ENCODE data around the gene IGFL4.

The IGFL4 gene

DNA sequence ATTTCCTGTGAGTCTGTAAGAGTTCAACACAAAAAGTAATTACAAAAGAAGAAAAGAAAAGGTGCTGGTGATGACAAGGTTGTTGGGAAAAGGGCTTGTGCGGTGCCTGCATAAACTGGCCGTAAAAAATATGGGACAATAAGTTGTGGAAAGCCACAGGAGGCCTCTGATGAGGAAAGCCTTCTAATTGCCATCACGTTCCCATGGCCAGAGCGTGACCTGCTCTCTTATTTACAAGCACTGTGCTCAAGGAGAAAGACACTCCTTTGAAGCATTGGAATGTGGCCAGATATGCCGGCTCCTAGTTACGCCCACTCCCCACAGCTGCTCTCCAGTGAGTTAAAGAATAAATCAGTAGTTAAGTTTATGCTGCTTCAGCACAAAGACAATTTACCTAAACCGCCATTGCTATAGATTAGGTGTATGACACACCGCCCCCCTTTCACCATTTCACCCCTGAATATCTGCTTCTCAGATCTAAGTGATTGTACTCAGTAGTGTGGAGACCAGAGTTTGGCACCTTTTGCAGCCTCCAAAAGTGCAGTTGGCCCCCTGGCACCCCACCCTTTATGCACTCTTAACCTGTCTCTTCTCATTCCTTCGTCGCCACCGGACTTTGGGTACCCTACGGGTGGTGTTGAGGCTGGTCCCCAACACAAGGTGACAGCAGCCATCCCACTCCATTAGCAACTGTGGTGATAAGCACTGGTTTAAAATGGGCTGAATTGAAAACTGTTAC is 9.8 kb downstream of the IGFL4 start:
- H3K36me3 ChIP-seq (ENCODE audit: insufficient read depth, low read length), result no peaks in the 10 kb centered on the region
- no peak overlapping the region for H3K4me3 ChIP-seq
- no peak overlapping the region for H3K27ac ChIP-seq
- H3K9me3 ChIP-seq (ENCODE audit: low read depth, low read length), result no peaks in the 10 kb centered on the region
- H3K9ac ChIP-seq (ENCODE audit: insufficient read length), result no peak overlapping the region
- TF ChIP-seq POLR2AphosphoS5 (IDR thresholded peaks at IDR 0.05; ENCODE audit: borderline replicate concordance, low read depth, low read length) (no peak), FOXP2 (optimal IDR thresholded peaks at IDR 0.05; ENCODE audit: control extremely low read depth, extremely low read length, insufficient read depth) (no peak), EZH2 (IDR thresholded peaks at IDR 0.05) (no peak)
- no peak for DNase-seq (ENCODE audit: low read depth, low spot score)

DNA sequence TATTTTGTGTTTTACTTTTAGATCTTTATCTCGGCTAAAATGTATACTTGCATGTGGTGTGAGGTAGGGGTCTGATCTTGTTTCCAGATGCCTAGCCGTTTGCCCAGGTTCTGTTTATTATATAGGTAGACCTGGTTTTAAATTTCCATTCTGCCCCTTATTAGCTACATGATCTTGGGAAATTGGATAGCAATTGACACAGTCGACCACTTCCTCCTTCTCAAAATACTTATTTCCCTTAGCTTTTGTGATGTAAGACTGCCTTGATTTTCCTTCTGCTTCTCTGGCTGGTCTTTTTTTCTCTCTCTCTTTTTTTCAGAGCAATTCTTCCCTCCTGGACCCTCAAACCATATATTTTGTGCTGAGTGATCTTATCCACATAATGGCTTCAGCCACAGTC is 15.0 kb downstream of the IGFL4 start:
- no peak for DNase-seq (ENCODE audit: low read depth, low spot score)

DNA sequence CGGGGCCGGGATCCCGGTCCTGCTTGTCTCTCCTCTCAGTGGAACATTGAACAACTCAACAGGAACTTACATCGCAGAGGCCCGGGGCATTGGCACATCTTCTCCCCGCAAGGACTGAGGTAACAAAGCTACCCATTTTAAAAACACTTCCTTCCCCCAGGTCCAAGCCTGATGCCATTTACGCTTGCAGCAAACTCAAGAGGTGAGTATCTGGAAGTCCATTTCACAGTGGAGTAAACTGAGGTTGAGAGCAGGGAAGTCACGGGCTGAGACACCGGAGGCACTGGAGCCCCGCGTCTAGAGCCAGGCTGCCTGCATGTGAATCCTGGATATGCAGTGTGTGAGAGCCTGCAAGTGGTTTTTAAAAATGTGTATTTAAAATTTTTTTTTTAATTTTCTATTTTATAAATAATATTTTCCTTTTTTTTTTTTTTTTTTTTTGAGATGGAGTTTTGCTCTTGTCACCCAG is 17.5 kb downstream of the IGFL4 start:
- Histone ChIP-seq H3K9ac (ENCODE audit: insufficient read length) (no peak overlapping the region), H3K27ac (no peak overlapping the region), H3K36me3 (ENCODE audit: insufficient read depth, low read length) (no peaks in the 10 kb centered on the region), H3K4me3 (no peak overlapping the region), H3K9me3 (ENCODE audit: low read depth, low read length) (no peaks in the 10 kb centered on the region)
- TF ChIP-seq POLR2AphosphoS5 (IDR thresholded peaks at IDR 0.05; ENCODE audit: borderline replicate concordance, low read depth, low read length) (no peak), FOXP2 (optimal IDR thresholded peaks at IDR 0.05; ENCODE audit: control extremely low read depth, extremely low read length, insufficient read depth) (no peak), EZH2 (IDR thresholded peaks at IDR 0.05) (no peak)
- DNase-seq (ENCODE audit: low read depth, low spot score), result no peak

More for the DNA sequence above, 15.0 kb downstream of the IGFL4 start:
- no peak overlapping the region for H3K4me3 ChIP-seq
- TF ChIP-seq POLR2AphosphoS5 (IDR thresholded peaks at IDR 0.05; ENCODE audit: borderline replicate concordance, low read depth, low read length) (no peak), EZH2 (IDR thresholded peaks at IDR 0.05) (no peak), FOXP2 (optimal IDR thresholded peaks at IDR 0.05; ENCODE audit: control extremely low read depth, extremely low read length, insufficient read depth) (no peak)
- H3K9ac ChIP-seq (ENCODE audit: insufficient read length), result no peak overlapping the region
- H3K27ac ChIP-seq, result no peak overlapping the region
- no peaks in the 10 kb centered on the region for H3K9me3 ChIP-seq (ENCODE audit: low read depth, low read length)
- H3K36me3 ChIP-seq (ENCODE audit: insufficient read depth, low read length), result no peaks in the 10 kb centered on the region

DNA sequence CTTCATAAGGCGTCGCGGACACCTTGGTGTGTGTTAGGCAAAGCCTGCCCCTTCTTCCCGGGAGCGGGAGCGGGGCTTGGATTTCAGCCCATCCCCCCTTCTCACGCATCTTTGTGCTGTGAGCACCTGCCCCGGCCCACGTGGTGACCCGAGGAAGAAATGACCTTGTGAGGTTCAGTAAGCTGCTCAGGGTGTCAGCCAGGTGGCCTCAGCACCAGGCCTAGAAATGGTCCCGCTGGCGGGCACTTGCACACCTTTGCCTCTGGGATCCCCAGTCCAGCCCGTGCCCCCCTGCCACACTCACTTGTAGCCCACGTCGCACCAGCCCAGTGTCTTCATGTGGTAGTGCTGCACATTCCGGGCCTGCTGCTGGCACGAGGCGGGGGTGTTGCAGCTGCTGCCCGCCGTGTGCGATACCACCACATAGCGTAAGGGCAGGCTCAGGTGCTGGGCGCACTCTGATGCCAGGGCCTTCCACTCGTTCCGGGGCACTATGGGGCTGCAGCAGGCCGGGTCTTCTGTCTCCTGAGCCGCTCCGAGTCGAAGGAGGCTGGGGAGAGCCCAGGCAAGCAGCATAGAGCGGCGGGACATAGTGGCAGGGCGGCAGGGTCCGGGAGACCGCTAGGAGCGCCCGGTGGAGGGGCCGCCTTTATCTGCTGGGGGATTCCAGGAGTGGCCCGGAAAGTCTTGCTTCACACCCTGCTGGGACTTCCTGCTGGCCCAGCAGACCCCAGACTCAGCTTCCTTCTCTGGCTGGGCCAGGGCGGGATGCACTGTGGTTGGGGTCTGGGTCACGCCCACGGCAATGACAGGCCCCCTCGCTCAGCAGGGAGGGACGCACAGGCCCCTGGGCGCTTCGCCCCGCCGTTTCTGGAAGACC is 18.1 kb downstream of the IGFL4 start, which contains the start of gene PGLYRP1:
Gene PGLYRP1 (minus strand): TSS at position 623 of the 880 bp plus-strand sequence. CDS start 32 bp downstream, at position 591.
- Histone ChIP-seq H3K4me3 (no peak within 1 kb of the TSS), H3K27ac (no peak within 1 kb of the TSS), H3K9me3 (ENCODE audit: low read depth, low read length) (no peaks in the 10 kb centered on the region), H3K36me3 (ENCODE audit: insufficient read depth, low read length) (no peaks in the 10 kb centered on the region), H3K9ac (ENCODE audit: insufficient read length) (no peak within 1 kb of the TSS)
- DNase-seq (ENCODE audit: low read depth, low spot score), result no peak
- TF ChIP-seq POLR2AphosphoS5 (IDR thresholded peaks at IDR 0.05; ENCODE audit: borderline replicate concordance, low read depth, low read length) (no peak), FOXP2 (optimal IDR thresholded peaks at IDR 0.05; ENCODE audit: control extremely low read depth, extremely low read length, insufficient read depth) (no peak), EZH2 (IDR thresholded peaks at IDR 0.05) (no peak)

DNA sequence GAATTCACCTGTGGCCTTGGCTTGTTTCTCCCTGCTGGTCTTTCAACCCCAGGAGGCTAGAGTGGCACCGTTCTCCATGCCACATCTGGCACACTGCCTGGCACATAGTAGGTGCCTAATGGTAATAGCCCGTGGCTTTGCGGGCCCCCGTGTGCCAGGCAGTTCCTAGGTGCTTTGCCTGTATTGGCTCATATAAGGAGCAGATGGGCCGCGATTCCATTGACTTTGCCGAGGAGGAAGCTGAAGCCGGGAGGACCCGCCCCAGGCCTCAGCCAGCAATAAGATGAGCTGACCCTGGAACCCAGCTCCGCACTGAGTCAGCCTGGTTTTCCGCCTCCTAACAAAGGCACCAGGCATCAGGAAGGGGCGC is 18.8 kb downstream of the IGFL4 start:
- no peak overlapping the region for H3K27ac ChIP-seq

DNA sequence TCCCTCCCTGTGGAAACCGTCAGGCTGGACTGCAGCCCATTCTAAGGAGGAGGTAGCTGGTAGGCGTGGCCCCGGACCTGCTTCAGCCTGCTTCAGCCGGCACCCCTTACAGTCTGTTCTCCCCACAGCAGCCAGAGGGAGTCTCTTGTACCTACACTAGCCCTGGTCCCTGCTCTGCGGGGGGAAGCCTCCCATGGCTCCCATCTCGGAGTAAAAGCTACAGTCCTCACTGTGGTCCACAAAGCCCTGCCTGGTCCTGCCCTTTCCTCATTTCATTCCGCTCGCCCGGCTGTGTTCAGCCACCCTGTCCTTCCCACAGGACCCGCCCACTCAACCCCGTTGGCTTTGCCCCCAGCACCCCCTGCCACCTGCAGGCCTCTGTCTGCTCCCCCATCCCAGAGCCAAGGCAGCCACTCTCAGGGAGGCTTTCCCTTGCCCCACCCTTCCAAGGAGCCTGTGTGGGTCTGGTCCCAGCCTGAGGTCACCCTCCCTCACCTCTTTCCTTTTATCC is 19.2 kb downstream of the IGFL4 start:
- no peak overlapping the region for H3K9ac ChIP-seq (ENCODE audit: insufficient read length)
- TF ChIP-seq EZH2 (IDR thresholded peaks at IDR 0.05) (no peak), POLR2AphosphoS5 (IDR thresholded peaks at IDR 0.05; ENCODE audit: borderline replicate concordance, low read depth, low read length) (no peak), FOXP2 (optimal IDR thresholded peaks at IDR 0.05; ENCODE audit: control extremely low read depth, extremely low read length, insufficient read depth) (no peak)

More for the DNA sequence above, 18.8 kb downstream of the IGFL4 start:
- Histone ChIP-seq H3K4me3 (no peak overlapping the region), H3K36me3 (ENCODE audit: insufficient read depth, low read length) (no peaks in the 10 kb centered on the region), H3K9me3 (ENCODE audit: low read depth, low read length) (no peaks in the 10 kb centered on the region), H3K9ac (ENCODE audit: insufficient read length) (no peak overlapping the region)
- no peak for DNase-seq (ENCODE audit: low read depth, low spot score)
- TF ChIP-seq FOXP2 (optimal IDR thresholded peaks at IDR 0.05; ENCODE audit: control extremely low read depth, extremely low read length, insufficient read depth) (no peak), EZH2 (IDR thresholded peaks at IDR 0.05) (no peak), POLR2AphosphoS5 (IDR thresholded peaks at IDR 0.05; ENCODE audit: borderline replicate concordance, low read depth, low read length) (no peak)

DNA sequence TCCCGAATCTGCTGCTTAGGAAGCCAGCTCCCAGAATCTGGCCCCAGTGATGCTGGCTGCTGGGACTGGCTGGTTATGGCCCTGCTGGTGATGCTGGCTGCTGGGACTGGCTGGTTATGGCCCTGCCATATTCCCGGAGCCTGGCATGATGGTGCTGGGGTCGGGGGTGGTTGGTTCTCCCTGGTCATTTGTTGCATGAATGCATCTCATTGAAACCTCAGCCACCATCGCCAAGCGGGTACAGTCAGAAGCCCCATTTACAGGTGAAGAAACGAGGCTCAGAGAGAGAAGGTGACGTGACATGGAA is 20.0 kb downstream of the IGFL4 start:
- no peak overlapping the region for H3K4me3 ChIP-seq
- no peak for TF ChIP-seq POLR2AphosphoS5 (IDR thresholded peaks at IDR 0.05; ENCODE audit: borderline replicate concordance, low read depth, low read length)
- TF ChIP-seq EZH2 (IDR thresholded peaks at IDR 0.05), result no peak
- TF ChIP-seq FOXP2 (optimal IDR thresholded peaks at IDR 0.05; ENCODE audit: control extremely low read depth, extremely low read length, insufficient read depth), result no peak
- DNase-seq (ENCODE audit: low read depth, low spot score), result no peak
- no peaks in the 10 kb centered on the region for H3K9me3 ChIP-seq (ENCODE audit: low read depth, low read length)
- no peak overlapping the region for H3K9ac ChIP-seq (ENCODE audit: insufficient read length)
- no peak overlapping the region for H3K27ac ChIP-seq
- no peaks in the 10 kb centered on the region for H3K36me3 ChIP-seq (ENCODE audit: insufficient read depth, low read length)

More for the DNA sequence above, 19.2 kb downstream of the IGFL4 start:
- H3K27ac ChIP-seq, result no peak overlapping the region
- H3K4me3 ChIP-seq, result no peak overlapping the region
- no peaks in the 10 kb centered on the region for H3K9me3 ChIP-seq (ENCODE audit: low read depth, low read length)
- H3K36me3 ChIP-seq (ENCODE audit: insufficient read depth, low read length), result no peaks in the 10 kb centered on the region
- DNase-seq (ENCODE audit: low read depth, low spot score), result no peak

DNA sequence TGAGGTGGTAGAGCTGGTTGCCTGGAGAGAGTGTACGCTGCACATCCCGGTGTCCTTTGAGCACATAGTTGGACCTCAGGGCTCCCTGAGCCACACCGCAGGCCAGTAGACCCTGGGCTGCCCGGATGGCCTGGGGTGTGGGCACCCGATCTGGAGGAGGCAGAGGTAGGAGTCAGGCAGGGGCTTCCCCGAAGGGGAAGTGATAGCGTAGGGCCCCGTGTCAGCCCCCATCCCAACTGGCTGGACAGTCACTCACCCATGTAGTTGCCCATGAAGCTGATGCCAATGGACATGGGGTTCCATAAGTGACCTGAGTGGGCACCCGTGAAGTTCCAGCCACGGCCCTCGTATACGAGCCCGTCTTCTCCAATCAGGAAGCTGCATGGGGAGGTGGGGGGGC is 21.5 kb downstream of the IGFL4 start:
- Histone ChIP-seq H3K27ac (no peak overlapping the region), H3K9me3 (ENCODE audit: low read depth, low read length) (no peaks in the 10 kb centered on the region), H3K36me3 (ENCODE audit: insufficient read depth, low read length) (no peaks in the 10 kb centered on the region), H3K9ac (ENCODE audit: insufficient read length) (no peak overlapping the region), H3K4me3 (no peak overlapping the region)
- no peak for DNase-seq (ENCODE audit: low read depth, low spot score)
- TF ChIP-seq POLR2AphosphoS5 (IDR thresholded peaks at IDR 0.05; ENCODE audit: borderline replicate concordance, low read depth, low read length), result no peak
- TF ChIP-seq EZH2 (IDR thresholded peaks at IDR 0.05), result no peak
- no peak for TF ChIP-seq FOXP2 (optimal IDR thresholded peaks at IDR 0.05; ENCODE audit: control extremely low read depth, extremely low read length, insufficient read depth)
